ENCODE measurements around the gene SIVA1.
"Not testable (repeated sequence)": the region's sequence is repeated elsewhere in the genome, so short reads cannot be mapped to it uniquely, and the experiment has no call there.

The SIVA1 gene

DNA sequence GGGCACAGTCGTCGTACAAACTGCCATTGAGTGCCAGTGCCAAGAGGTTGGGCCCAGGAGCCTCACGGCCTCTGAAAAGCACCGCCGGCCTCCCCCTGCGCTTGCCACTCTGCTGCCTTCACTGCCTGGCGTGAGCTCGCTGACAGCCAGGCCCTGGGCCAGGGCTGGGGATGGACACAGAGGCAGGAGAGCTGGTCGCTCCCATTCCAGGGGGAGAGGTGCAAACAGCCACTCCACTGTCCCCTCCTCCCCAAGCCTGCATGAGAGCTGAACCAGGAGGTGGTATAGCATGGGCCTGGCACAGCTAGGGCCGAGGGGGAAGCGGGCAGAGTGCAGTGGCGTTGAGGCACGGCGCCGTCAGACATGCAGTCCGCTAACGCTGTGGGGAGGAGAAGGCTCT, 24.3 kb upstream of the SIVA1 start:
- H3K27ac ChIP-seq: no peak overlapping the region
- TF ChIP-seq, protein P1, sequence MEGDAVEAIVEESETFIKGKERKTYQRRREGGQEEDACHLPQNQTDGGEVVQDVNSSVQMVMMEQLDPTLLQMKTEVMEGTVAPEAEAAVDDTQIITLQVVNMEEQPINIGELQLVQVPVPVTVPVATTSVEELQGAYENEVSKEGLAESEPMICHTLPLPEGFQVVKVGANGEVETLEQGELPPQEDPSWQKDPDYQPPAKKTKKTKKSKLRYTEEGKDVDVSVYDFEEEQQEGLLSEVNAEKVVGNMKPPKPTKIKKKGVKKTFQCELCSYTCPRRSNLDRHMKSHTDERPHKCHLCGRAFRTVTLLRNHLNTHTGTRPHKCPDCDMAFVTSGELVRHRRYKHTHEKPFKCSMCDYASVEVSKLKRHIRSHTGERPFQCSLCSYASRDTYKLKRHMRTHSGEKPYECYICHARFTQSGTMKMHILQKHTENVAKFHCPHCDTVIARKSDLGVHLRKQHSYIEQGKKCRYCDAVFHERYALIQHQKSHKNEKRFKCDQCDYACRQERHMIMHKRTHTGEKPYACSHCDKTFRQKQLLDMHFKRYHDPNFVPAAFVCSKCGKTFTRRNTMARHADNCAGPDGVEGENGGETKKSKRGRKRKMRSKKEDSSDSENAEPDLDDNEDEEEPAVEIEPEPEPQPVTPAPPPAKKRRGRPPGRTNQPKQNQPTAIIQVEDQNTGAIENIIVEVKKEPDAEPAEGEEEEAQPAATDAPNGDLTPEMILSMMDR (conservative IDR thresholded peaks at IDR 0.05): no peak

DNA sequence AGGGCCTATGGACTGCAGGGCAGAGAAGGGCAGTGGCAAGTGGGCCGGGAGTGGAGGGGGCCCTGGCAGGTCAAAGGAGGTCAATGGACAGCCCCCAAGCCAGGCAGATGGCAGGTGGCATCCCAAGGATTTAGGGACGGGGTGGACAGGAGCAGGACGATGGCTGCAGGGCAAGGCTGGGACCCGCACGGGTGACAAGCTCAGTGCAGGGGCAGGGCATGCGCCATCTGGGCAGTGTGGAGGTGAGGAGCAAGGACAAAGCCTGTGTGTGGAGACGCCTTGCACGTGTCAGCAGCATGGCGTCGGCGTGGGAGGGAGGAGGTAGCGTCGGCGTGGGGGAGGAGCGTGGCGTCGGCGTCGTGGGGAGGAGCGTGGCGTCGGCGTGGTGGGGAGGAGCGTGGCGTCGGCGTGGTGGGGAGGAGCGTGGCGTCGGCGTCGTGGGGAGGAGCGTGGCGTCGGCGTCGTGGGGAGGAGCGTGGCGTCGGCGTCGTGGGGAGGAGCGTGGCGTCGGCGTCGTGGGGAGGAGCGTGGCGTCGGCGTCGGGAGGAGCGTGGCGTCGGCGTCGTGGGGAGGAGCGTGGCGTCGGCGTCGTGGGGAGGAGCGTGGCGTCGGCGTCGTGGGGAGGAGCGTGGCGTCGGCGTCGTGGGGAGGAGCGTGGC, 23.6 kb upstream of the SIVA1 start:
- H3K27ac ChIP-seq: not testable (repeated sequence)

- TF ChIP-seq, protein P1 (conservative IDR thresholded peaks at IDR 0.05): no peak
Measured at GRCh38 chr14:104729835-104730181, 23.1 kb upstream of the SIVA1 start.

DNA sequence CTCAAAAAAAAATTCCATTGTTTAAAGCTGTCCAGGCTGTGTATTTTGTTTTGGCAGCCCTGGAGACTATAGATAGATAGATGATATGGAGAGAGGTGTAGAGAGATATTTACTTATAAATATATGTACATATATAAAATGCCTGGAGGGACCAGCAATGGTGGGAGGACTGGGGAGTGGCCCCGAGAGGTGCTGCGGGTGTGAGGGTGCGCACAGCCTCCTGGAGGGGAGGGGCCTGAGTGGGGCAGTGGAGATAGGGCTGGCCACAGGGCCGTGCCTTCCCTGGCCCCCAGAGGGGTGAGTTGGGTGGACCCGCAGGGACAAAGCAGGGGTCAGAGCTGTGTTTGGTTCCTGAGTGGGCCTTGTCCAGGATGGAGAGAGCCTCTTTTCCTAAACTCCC, 22.5 kb upstream of the SIVA1 start:
- TF ChIP-seq, protein P1 (conservative IDR thresholded peaks at IDR 0.05): no peak
- no peak overlapping the region for H3K27ac ChIP-seq

More at GRCh38 chr14:104729835-104730181, 23.1 kb upstream of the SIVA1 start:
- no peak overlapping the region for H3K27ac ChIP-seq

- H3K27ac ChIP-seq: no peak overlapping the region
- TF ChIP-seq, protein P1 (conservative IDR thresholded peaks at IDR 0.05): peak; percentile 40
Measured at GRCh38 chr14:104731320-104732294, 21.3 kb upstream of the SIVA1 start.

GRCh38 chr14:104732355-104732804, 20.6 kb upstream of the SIVA1 start:
- H3K27ac ChIP-seq: no peak overlapping the region
- TF ChIP-seq, protein P1 (conservative IDR thresholded peaks at IDR 0.05): no peak

- TF ChIP-seq, protein P1 (conservative IDR thresholded peaks at IDR 0.05): no peak
- H3K27ac ChIP-seq: no peak overlapping the region
Measured at GRCh38 chr14:104732931-104733681, 19.8 kb upstream of the SIVA1 start.
